Measurements from ENCODE around the gene RPL28.
"Not testable (repeated sequence)": the region's sequence is repeated elsewhere in the genome, so short reads cannot be mapped to it uniquely, and the experiment has no call there.

DNA sequence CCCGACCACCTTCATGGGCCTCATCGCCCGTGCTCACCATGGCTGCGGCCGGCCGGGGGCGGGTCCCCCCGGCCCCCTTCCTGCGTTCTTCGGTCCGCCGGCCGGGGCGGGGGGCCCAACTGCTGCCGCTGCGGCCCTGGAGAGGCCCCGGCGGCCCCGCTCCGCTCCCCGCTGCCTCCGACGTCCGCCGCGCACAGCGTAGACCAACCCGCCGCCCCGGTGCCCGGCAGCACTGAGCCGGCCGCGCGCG lies 21.7 kb downstream of the RPL28 start, which contains the start of gene UBE2S:
- TF ChIP-seq GATA2, GATA3 (IDR thresholded peaks at IDR 0.05; ENCODE audit: low read depth, low read length): not testable (repeated sequence)
